ENCODE results near the gene ERI2.

GRCh38 chr16:20849589-20850390 lies 43.5 kb upstream of the ERI2 start:
- peak; percentile 99 for TF ChIP-seq CTCF (conservative IDR thresholded peaks at IDR 0.05; ENCODE audit: low read length)
- no peak for TF ChIP-seq EZH2phosphoT487 (IDR thresholded peaks at IDR 0.05; ENCODE audit: borderline replicate concordance, low read depth, low read length)

All from OCI-LY7 (cell line).